ENCODE data around the gene TTLL5.
"Not testable (repeated sequence)": the region's sequence is repeated elsewhere in the genome, so short reads cannot be mapped to it uniquely, and the experiment has no call there.

The TTLL5 gene

GRCh38 chr14:75835156-75835725, 174.2 kb downstream of the TTLL5 start:
- no peak for DNase-seq (ENCODE audit: low read depth in 2 of 2)

GRCh38 chr14:75835737-75836136, 174.7 kb downstream of the TTLL5 start:
- DNase-seq (ENCODE audit: low read depth in 2 of 2), result no peak

- no peak for DNase-seq (ENCODE audit: low read depth in 2 of 2)
Measured at GRCh38 chr14:75837151-75837787, 176.2 kb downstream of the TTLL5 start.

GRCh38 chr14:75840911-75841310, 179.9 kb downstream of the TTLL5 start:
- DNase-seq (ENCODE audit: low read depth in 2 of 2), result no peak

GRCh38 chr14:75842551-75842950, 181.5 kb downstream of the TTLL5 start:
- no peak for DNase-seq (ENCODE audit: low read depth in 2 of 2)

DNA sequence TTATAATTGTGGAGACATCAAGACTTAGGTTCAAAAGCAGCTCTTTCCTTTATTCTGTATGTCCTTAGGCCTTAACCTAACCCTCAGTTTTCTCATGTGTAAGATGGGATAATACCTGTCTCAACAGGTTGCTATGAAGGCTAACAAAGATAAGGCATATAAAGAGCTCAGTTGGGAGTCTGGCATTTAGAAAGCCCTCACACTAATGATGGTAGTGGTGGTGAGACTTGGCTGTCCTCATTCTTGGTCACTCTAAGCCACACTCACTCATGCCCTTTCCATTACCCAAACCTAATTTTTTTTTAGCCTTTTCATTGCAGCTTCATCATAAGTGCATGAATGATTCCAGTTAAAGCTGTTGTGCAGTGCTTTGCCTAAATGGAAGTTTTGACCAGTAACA, 183.4 kb downstream of the TTLL5 start:
- DNase-seq (ENCODE audit: low read depth in 2 of 2), result no peak

GRCh38 chr14:75845136-75845804, 184.2 kb downstream of the TTLL5 start:
- DNase-seq (ENCODE audit: low read depth in 2 of 2), result no peak

DNA sequence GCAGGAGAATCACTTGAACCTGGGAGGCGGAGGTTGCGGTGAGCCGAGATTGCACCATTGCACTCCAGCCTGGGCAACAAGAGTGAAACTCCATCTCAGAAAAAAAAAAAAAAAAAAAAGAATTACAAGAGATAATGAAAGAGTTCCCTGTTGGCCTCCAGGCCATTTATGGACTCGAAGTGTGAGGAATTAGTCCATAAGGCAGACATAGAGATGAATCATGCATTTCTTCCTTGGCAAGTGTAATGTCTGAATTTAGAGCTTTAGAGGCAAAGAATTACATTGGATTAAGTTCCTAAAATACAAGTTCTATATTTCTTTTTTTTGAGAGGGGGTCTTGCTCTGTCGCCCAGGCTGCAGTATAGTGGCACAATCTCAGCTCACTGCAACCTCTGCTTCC, 185.6 kb downstream of the TTLL5 start:
- not testable (repeated sequence) for DNase-seq (ENCODE audit: low read depth in 2 of 2)

DNA sequence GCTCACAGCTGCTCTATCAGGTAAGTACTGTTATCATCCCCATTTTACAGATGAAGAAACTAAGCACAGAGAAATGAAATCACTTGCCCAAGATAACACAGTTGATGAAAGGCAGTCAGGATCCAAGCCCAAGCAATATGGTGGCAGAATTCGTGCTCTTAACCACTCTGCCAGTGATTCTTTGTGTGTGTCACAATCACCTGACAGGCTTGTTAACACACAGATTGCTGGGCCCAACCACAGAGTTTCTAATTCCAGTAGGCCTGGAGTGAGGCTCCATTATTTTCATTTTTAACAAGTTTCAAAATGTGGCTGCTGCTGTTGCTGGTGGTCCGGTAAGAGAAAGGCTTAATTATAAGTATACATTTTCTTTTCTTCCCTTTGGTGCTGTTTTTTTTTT, 186.5 kb downstream of the TTLL5 start:
- no peak for DNase-seq (ENCODE audit: low read depth in 2 of 2)

- no peak for DNase-seq (ENCODE audit: low read depth in 2 of 2)
Measured at GRCh38 chr14:75848167-75848913, 187.3 kb downstream of the TTLL5 start.

DNA sequence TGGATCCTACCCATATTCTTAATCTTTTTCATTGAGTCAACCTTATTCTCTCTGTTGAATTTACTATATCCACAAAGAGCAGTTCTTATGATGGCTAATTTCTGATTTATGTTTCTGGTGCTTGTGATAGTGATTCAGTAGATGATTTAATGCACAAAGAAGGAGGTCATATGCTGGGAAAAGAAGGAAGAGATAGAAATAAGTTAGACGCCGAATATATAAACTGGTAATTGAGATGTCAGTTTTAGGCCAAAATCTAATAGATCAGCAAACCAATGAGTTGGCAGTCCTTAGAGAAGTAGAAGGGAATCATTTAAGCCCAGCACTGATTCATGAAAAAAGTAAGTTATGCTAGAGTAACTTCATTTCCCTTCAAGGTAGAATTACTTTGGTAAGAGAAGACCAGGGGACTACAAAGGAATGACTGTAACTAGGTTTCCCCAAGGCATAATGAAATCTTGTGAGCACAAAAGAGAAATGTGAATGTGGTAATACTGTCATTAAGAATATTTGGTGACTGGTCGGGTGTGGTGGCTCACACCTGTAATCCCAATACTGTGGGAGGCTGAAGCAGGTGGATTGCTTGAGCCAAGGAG, 188.4 kb downstream of the TTLL5 start:
- DNase-seq (ENCODE audit: low read depth in 2 of 2), result no peak

GRCh38 chr14:75851574-75851866, 190.5 kb downstream of the TTLL5 start:
- DNase-seq (ENCODE audit: low read depth in 2 of 2), result no peak

DNA sequence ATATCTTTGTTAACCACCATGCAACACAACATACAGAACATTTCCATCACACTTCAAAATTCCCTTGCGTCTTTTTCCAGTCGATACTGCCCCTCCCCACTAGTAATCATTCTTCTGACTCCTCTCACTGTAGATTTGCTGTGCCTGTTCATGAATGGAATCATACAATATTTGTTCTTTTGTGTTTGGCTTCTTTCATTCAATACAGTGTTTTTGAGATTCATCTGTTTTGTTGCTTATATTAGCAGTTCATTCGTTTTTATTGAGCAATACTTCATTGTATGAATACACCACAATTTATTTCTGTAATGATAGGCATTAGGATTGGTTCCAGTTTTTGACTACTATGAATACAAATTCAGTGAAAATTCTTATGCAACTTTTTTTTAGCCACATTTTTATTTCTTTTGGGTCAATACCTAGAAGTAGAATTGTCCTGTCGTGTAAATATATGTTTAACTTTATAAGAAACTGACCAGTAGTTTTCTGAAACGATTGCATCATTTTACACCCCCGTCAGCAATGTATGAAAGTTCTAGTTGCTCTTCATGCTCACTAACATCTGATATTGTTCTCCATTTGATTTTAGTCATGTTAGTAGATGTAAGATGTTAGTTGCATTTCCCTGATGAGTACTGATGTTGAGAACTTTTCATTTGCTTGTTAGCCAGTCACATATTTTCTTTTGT, 193.2 kb downstream of the TTLL5 start:
- no peak for DNase-seq (ENCODE audit: low read depth in 2 of 2)

DNA sequence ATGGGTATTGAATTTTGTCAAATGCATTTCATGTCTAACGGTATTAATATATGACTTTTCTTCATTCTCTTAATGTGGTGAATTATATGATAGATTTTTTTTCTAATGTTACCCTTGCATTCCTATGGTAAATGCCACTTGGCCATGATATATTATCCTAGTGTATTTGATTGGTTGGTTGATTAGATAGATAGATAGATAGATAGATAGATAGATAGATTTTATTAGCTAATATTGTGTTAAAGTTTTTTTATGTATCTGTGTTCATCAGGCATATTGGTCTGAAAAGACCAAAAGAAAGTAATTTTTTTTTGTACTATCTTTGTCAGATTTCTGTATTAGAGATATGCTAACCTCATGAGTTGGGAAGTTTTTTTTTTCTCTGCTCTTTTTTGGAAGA, 196.2 kb downstream of the TTLL5 start:
- DNase-seq (ENCODE audit: low read depth in 2 of 2), result no peak

- DNase-seq (ENCODE audit: low read depth in 2 of 2), result no peak
Measured at GRCh38 chr14:75858362-75858761, 197.3 kb downstream of the TTLL5 start.

DNA sequence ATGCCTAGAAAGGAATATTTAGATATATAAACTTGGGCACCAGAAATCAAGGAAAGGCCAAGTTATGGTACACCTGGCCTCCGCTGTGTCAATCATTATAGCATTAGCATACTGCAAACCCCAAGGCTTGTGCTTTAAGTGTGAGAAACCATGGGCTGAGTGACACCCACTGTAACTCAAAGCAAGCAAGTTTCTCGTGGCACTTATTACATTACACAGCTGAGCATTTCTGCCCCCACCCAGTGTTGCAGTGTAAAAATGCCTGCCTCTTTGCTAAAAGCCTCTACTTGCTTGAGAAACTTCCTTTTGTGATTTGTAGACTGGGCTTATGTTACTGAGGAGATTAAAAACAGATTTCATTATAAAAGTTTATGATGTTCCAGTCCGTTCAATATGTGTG, 198.7 kb downstream of the TTLL5 start:
- no peak for DNase-seq (ENCODE audit: low read depth in 2 of 2)

- DNase-seq (ENCODE audit: low read depth in 2 of 2), result no peak
Measured at GRCh38 chr14:75860561-75861160, 199.6 kb downstream of the TTLL5 start.

DNA sequence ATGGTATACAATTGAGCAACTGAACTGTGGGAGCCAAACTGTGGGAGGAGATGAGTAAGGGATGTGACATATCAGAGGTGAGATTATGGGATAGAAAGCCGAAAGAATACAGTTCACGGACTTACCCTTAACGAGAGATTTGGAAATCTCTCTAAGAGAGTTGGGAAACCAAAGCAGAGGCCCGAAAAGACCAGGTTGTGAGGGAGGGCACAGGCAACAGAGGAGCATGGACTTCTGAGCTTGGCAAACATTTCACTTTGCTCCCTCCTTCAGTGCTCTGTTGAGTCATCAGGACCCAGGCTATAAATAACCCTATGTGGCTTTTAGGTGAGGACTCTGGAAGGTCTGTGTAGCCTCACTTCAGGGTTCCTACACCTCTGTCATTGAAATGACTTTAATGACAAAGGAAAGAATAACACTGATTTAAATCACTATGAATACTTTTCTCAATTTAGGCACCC, 200.1 kb downstream of the TTLL5 start:
- no peak for DNase-seq (ENCODE audit: low read depth in 2 of 2)

DNA sequence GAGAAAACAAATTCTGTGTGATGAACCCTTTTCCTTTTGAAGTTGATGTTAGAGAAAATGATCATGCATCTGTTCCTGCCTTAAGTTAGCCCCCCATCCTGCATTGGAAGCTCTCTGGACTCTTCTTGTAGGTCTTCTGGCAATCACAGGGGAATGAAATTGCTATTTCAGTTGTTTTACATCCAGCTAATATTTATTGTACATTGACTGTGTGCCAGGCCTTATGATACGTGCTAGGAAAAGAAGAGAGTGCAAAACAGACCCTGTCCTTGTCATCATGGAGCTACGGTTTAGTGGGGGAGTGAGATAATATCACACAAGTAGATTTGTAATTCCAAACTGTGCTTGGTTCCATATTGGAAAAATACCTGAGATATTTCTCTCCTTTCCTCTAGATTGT, 202.2 kb downstream of the TTLL5 start:
- DNase-seq (ENCODE audit: low read depth in 2 of 2), result no peak

- DNase-seq (ENCODE audit: low read depth in 2 of 2), result no peak
Measured at GRCh38 chr14:75864352-75864751, 203.3 kb downstream of the TTLL5 start.

DNA sequence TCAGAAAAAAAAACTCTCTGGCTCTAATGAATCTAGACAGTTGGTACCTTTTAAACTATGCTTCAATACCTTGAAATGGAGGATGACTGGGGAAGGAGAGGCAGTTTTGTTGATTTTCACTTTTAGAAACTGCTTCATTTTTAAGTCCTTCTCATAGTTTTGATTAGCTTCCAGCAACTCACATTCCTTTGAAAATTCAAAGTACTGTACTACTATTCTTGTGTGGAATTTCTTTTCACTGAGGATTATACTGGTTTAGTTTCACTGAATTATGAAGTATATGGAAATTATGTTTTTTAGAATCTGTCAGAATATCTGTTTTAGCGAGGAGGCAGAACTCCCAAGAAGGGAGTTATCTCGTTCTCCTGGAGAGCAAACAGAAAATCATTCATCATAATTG, 204.5 kb downstream of the TTLL5 start:
- no peak for DNase-seq (ENCODE audit: low read depth in 2 of 2)
